H9 (cell line): Measurements from ENCODE around the gene C4orf36. TPM values are rescaled to one million over a fixed set of nuclear protein-coding genes. Genes with fewer than 3 reads are reported as not detected.

Experiments
- DNase-seq: peaks from one replicate; pipeline ENCODE4 v3.0.0-alpha.2; 2017
- H2AFZ ChIP-seq: one replicate; pipeline ENCODE4 v1.6.1; 2013; ENCODE audit warnings: mild to moderate bottlenecking, low read length, control low read depth, moderate library complexity
- H2AK5ac ChIP-seq: 2 replicates; pipeline ENCODE4 v1.6.1; 2013; ENCODE audit warnings: low read length, control low read depth, mixed read lengths; ENCODE audit not compliant: insufficient read length
- H2BK120ac ChIP-seq: one replicate; pipeline ENCODE4 v1.6.1; 2013; ENCODE audit warnings: low read depth, mild to moderate bottlenecking, low read length, control low read depth, inconsistent platforms; ENCODE audit not compliant: poor library complexity, severe bottlenecking
- H2BK12ac ChIP-seq: 2 replicates; pipeline ENCODE4 v1.6.1; 2013; ENCODE audit warnings: low read length, control low read depth, mixed read lengths, low read depth; ENCODE audit not compliant: insufficient read length
- H2BK15ac ChIP-seq: 2 replicates; pipeline ENCODE4 v1.6.1; 2013; ENCODE audit warnings: low read depth, low read length, control low read depth
- H2BK20ac ChIP-seq: one replicate; pipeline ENCODE4 v1.6.1; 2013; ENCODE audit warnings: low read depth, mild to moderate bottlenecking, low read length, control low read depth, inconsistent platforms; ENCODE audit not compliant: poor library complexity, severe bottlenecking
- H2BK5ac ChIP-seq: 2 replicates; pipeline ENCODE4 v1.6.1; 2013; ENCODE audit warnings: low read length, control low read depth, mixed read lengths; ENCODE audit not compliant: insufficient read length
- H3K14ac ChIP-seq: 2 replicates; pipeline ENCODE4 v1.6.1; 2013; ENCODE audit warnings: low read length, control low read depth; ENCODE audit not compliant: insufficient read depth
- H3K18ac ChIP-seq: 2 replicates; pipeline ENCODE4 v1.6.1; 2013; ENCODE audit warnings: low read depth, mild to moderate bottlenecking, mixed read lengths, low read length, control low read depth; ENCODE audit not compliant: insufficient read length
- H3K23ac ChIP-seq: 2 replicates; pipeline ENCODE4 v1.6.1; 2013; ENCODE audit warnings: low read length, control low read depth, mixed read lengths, low read depth; ENCODE audit not compliant: insufficient read length
- H3K23me2 ChIP-seq: 2 replicates; pipeline ENCODE4 v1.6.1; 2013; ENCODE audit warnings: low read depth, mild to moderate bottlenecking, mixed read lengths, low read length, control low read depth; ENCODE audit not compliant: insufficient read length, poor library complexity, severe bottlenecking
- H3K27ac ChIP-seq: 2 replicates; pipeline ENCODE4 v1.5.1; 2013; ENCODE audit warnings: low read length, control low read depth, mixed read lengths, low read depth; ENCODE audit not compliant: insufficient read length
- H3K27me3 ChIP-seq: 2 replicates; pipeline ENCODE4 v1.6.1; 2013; ENCODE audit warnings: low read length, control low read depth, inconsistent platforms; ENCODE audit not compliant: insufficient read depth
- H3K4ac ChIP-seq: 2 replicates; pipeline ENCODE4 v1.6.1; 2013; ENCODE audit warnings: low read depth, mild to moderate bottlenecking, control low read depth, inconsistent platforms, low read length, moderate library complexity
- H3K4me1 ChIP-seq: 2 replicates; pipeline ENCODE4 v1.6.1; 2013; ENCODE audit warnings: low read length, control low read depth, inconsistent platforms; ENCODE audit not compliant: insufficient read depth
- H3K4me2 ChIP-seq: 2 replicates; pipeline ENCODE4 v1.6.1; 2013; ENCODE audit warnings: low read length, control low read depth, mixed read lengths; ENCODE audit not compliant: insufficient read length, insufficient read depth
- H3K56ac ChIP-seq: 2 replicates; pipeline ENCODE4 v1.6.1; 2013; ENCODE audit warnings: low read depth, mild to moderate bottlenecking, mixed read lengths, low read length, control low read depth; ENCODE audit not compliant: insufficient read length
- H3K79me1 ChIP-seq: 2 replicates; pipeline ENCODE4 v1.6.1; 2013; ENCODE audit warnings: low read depth, mild to moderate bottlenecking, moderate library complexity, low read length, control low read depth, inconsistent platforms; ENCODE audit not compliant: insufficient read depth, poor library complexity, severe bottlenecking
- H3K79me2 ChIP-seq: 2 replicates; pipeline ENCODE4 v1.6.1; 2013; ENCODE audit warnings: low read length, control low read depth, inconsistent platforms; ENCODE audit not compliant: insufficient read depth
- H3K9ac ChIP-seq: 2 replicates; pipeline ENCODE4 v1.6.1; 2013; ENCODE audit warnings: low read length, control low read depth, mixed read lengths; ENCODE audit not compliant: insufficient read length; ENCODE audit errors: extremely low read depth
- H3K9me3 ChIP-seq: one replicate; pipeline ENCODE4 v1.6.1; 2013; ENCODE audit warnings: low read depth, low read length, inconsistent platforms; ENCODE audit not compliant: control insufficient read depth
- H3T11ph ChIP-seq: one replicate; pipeline ENCODE4 v1.6.1; 2013; ENCODE audit warnings: mild to moderate bottlenecking, low read length, control low read depth, inconsistent platforms
- H4K20me1 ChIP-seq: one replicate; pipeline ENCODE4 v1.6.1; 2013; ENCODE audit not compliant: control insufficient read depth, insufficient read length, insufficient read depth
- H4K5ac ChIP-seq: 2 replicates; pipeline ENCODE4 v1.6.1; 2013; ENCODE audit warnings: low read depth, mild to moderate bottlenecking, mixed read lengths, low read length, control low read depth; ENCODE audit not compliant: insufficient read length
- H4K8ac ChIP-seq: replicated peaks from 2 replicates; pipeline ENCODE4 v1.6.1; 2013; ENCODE audit warnings: low read length, control low read depth, mixed read lengths, low read depth; ENCODE audit not compliant: insufficient read length
- H4K91ac ChIP-seq: 2 replicates; pipeline ENCODE4 v1.6.1; 2013; ENCODE audit warnings: low read depth, mild to moderate bottlenecking, moderate library complexity, mixed read lengths, low read length, control low read depth; ENCODE audit not compliant: insufficient read length
- H3K27ac Mint-ChIP-seq, 3 experiments: 2 replicates in 2 of 3; 3 replicates in 1 of 3; pipeline ENCODE4 v1.8.0; 2020 to 2021; ENCODE audit warnings: mixed read lengths in 3 of 3, mild to moderate bottlenecking in 1 of 3, moderate library complexity in 1 of 3
- H3K27me3 Mint-ChIP-seq: 2 replicates; pipeline ENCODE4 v1.8.0; 2021; ENCODE audit warnings: low read depth, mild to moderate bottlenecking, moderate library complexity, mixed read lengths
- H3K36me3 Mint-ChIP-seq, 3 experiments: 2 replicates in 2 of 3; 3 replicates in 1 of 3; pipeline ENCODE4 v1.8.0; 2020 to 2021; ENCODE audit warnings: low read depth in 3 of 3, mixed read lengths in 3 of 3; ENCODE audit not compliant: insufficient read depth in 1 of 3
- H3K4me1 Mint-ChIP-seq, 2 experiments: 2 replicates each; pipeline ENCODE4 v1.8.0; 2020; ENCODE audit warnings: mixed read lengths in 2 of 2
- H3K4me3 Mint-ChIP-seq, 2 experiments: 2 replicates in 1 of 2; 3 replicates in 1 of 2; pipeline ENCODE4 v1.8.0; 2020 to 2021; ENCODE audit warnings: mild to moderate bottlenecking in 2 of 2, mixed read lengths in 2 of 2, moderate library complexity in 1 of 2
- H3K9me3 Mint-ChIP-seq, 2 experiments: 2 replicates in 1 of 2; 3 replicates in 1 of 2; pipeline ENCODE4 v1.8.0; 2020; ENCODE audit warnings: mild to moderate bottlenecking in 2 of 2, mixed read lengths in 2 of 2, moderate library complexity in 1 of 2
- CTCF ChIP-seq: fragments of 200-600 bp; sonication (generic); conservative IDR thresholded peaks from 3 replicates; pipeline ENCODE4 v1.8.0; 2021; ENCODE audit warnings: antibody characterized with exemption, mild to moderate bottlenecking
- WGBS: extraction: QIAGEN DNeasy Blood & Tissue Kit; methylation state at CpG from one replicate; pipeline ENCODE4 v1.1.7; 2013; ENCODE audit warnings: missing lambda C conversion rate, low lambda C conversion rate, mixed read lengths; ENCODE audit not compliant: insufficient read length; ENCODE audit errors: extremely low coverage; 5-methylcytosine and 5-hydroxymethylcytosine counted together
- total RNA-seq: library from RNA; stranded (reverse); gene quantifications from 2 replicates; pipeline ENCODE4 v1.2.1, GENCODE V29; 2021

C4orf36 gene
- total RNA-seq, 1 experiment from 2014 or later = 2.2 TPM

GRCh38 chr4:86895692-86896488, 3.7 kb upstream of the C4orf36 start:
- Mint-ChIP-seq H3K4me1 (peaks cover 15 to 16% of the 10 kb centered on the region in 2 experiments), H3K27me3 (peaks cover 15% of the 10 kb centered on the region), H3K27ac (no peak overlapping the region), H3K4me3 (no peak overlapping the region), H3K36me3 (peaks cover 0 to 5% (median 0%) of the 10 kb centered on the region in 3 experiments; a peak in 1 of 7 replicates), H3K9me3 (no peaks in the 10 kb centered on the region)
- Histone ChIP-seq H2BK15ac (no peak overlapping the region), H4K91ac (no peak overlapping the region), H3T11ph (no peak overlapping the region), H3K27me3 (no peaks in the 10 kb centered on the region), H2AFZ (no peak overlapping the region), H3K79me2 (no peaks in the 10 kb centered on the region), H2BK12ac (no peak overlapping the region), H3K9ac (no peak overlapping the region), H2AK5ac (no peak overlapping the region), H4K20me1 (no peaks in the 10 kb centered on the region), H3K14ac (no peak overlapping the region), H2BK120ac (no peak overlapping the region), H3K4ac (no peak overlapping the region), H3K4me1 (no peaks in the 10 kb centered on the region; the same call in 1 of the 2 replicates), H3K23me2 (peaks cover 5% of the 10 kb centered on the region), H3K23ac (no peak overlapping the region), H3K18ac (no peak overlapping the region), H4K8ac (no peak overlapping the region), H2BK5ac (no peak overlapping the region), H3K4me2 (no peak overlapping the region), H3K9me3 (no peaks in the 10 kb centered on the region), H3K79me1 (no peaks in the 10 kb centered on the region), H3K56ac (no peak overlapping the region), H2BK20ac (no peak overlapping the region), H4K5ac (no peak overlapping the region), H3K27ac (no peak overlapping the region)
- no peak for DNase-seq
- no CpG with 5 or more reads among the region's 6 CpGs for WGBS
- TF ChIP-seq CTCF = peak; percentile 85
